Measurements from ENCODE around the gene RGS13.

Gene RGS13

GRCh38 chr1:192654120-192654519 is 18.2 kb downstream of the RGS13 start:
- TF ChIP-seq, protein P1, sequence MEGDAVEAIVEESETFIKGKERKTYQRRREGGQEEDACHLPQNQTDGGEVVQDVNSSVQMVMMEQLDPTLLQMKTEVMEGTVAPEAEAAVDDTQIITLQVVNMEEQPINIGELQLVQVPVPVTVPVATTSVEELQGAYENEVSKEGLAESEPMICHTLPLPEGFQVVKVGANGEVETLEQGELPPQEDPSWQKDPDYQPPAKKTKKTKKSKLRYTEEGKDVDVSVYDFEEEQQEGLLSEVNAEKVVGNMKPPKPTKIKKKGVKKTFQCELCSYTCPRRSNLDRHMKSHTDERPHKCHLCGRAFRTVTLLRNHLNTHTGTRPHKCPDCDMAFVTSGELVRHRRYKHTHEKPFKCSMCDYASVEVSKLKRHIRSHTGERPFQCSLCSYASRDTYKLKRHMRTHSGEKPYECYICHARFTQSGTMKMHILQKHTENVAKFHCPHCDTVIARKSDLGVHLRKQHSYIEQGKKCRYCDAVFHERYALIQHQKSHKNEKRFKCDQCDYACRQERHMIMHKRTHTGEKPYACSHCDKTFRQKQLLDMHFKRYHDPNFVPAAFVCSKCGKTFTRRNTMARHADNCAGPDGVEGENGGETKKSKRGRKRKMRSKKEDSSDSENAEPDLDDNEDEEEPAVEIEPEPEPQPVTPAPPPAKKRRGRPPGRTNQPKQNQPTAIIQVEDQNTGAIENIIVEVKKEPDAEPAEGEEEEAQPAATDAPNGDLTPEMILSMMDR (IDR thresholded peaks at IDR 0.05; ENCODE audit: insufficient read depth, low read depth, low read length, missing control alignments), result no peak
- no peak for DNase-seq (ENCODE audit: low read depth)
- H3K4me3 ChIP-seq (ENCODE audit: low read depth, low read length), result no peak overlapping the region

DNA sequence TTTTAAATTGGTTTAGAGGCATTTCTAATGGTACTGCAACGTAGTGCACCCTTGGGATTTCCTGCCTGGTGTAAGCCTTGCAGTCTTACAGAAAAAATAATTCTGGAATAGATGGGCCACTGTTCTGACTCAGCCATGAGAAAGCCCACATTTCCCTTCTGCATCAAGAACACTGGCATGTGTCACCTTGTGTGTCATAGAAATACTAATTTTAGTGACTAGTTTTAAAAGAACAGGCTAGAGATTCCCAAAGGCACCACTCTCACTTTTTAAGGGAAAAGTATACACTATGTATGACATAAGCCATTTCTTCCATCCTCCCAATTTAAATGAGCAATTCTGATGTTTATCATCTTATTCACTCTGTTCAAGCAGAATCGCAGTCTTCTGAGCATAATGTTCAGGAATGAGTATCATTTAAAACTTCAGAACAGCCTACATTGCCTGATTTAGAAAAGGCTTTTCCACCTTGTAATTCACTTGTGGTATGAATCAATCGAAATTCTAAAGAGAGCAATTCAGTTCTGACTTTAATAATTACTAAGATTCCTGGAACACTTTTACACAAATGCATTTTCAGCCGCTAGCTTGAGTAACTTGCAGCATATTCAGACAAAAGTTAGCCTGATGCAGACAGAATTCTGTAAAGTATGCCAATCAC is 18.8 kb downstream of the RGS13 start:
- no peak overlapping the region for H3K4me3 ChIP-seq (ENCODE audit: low read depth, low read length)
- no peak for DNase-seq (ENCODE audit: low read depth)
- TF ChIP-seq, protein P1 (IDR thresholded peaks at IDR 0.05; ENCODE audit: insufficient read depth, low read depth, low read length, missing control alignments), result no peak

- no peak overlapping the region for H3K4me3 ChIP-seq (ENCODE audit: low read depth, low read length)
- no peak for DNase-seq (ENCODE audit: low read depth)
- TF ChIP-seq, protein P1 (IDR thresholded peaks at IDR 0.05; ENCODE audit: insufficient read depth, low read depth, low read length, missing control alignments), result no peak
Measured at GRCh38 chr1:192657760-192658159, 21.8 kb downstream of the RGS13 start.

DNA sequence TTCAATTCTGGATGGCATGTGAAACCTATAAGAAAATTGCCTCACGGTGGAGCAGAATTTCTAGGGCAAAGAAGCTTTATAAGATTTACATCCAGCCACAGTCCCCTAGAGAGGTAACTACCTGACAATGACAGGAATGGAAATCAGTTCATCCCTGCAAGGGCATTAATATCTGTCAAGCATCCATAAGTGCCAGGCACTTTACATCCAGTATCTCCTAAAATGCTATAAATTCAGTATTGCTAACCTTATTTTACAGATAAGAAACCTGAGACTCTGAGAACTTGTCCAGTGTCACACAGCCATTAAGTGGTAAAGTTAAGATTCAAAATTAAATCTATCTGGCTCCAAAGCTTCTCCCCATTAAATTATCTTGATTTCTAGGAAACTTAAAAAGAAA is 22.3 kb downstream of the RGS13 start:
- DNase-seq (ENCODE audit: low read depth), result no peak
- no peak overlapping the region for H3K4me3 ChIP-seq (ENCODE audit: low read depth, low read length)
- TF ChIP-seq, protein P1 (IDR thresholded peaks at IDR 0.05; ENCODE audit: insufficient read depth, low read depth, low read length, missing control alignments), result no peak

DNA sequence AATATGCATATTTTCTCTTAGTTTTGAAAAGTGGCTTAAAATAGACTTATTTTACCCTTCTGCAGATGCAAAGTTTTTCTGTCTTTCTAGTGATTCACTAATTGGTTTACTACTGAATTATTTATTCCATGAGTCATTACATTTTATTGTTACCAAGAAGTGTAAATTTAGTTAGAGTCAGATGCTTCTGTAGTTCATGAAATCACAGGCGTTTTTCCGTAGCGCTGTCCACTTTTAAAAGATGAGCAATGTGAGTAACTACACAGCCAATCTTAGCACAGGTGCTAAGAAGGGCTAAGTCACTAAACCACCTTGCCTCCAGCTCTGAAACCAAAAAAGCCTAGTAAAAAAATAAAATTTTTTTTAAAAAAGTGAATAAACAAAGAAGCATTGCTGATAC is 24.7 kb downstream of the RGS13 start:
- TF ChIP-seq, protein P1 (IDR thresholded peaks at IDR 0.05; ENCODE audit: insufficient read depth, low read depth, low read length, missing control alignments), result no peak
- no peak for DNase-seq (ENCODE audit: low read depth)
- H3K4me3 ChIP-seq (ENCODE audit: low read depth, low read length), result no peak overlapping the region

DNA sequence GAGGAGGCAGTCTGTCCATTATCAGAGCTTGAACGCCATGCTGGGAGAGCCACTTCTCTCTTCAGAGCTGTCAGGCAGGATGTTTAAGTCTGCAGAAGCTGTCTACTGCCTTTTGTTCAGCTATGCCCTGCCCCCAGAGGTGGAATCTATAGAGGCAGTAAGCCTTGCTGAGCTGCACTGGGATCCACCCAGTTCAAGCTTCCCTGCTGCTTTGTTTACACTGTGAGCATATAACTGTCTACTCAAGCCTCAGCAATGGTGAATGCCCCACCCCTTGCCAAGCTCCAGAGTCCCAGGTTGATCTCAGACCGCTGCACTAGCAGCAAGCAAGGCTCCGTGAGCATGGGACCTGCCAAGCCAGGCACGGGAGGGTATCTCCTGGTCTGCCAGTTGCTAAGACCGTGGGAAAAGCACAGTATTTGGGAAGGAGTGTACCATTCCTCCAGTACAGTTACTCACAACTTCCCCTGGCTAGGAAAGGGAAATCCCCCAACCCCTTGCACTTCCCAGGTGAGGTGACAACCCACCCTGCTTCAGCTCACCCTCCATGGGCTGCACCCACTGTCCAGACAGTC is 32.5 kb downstream of the RGS13 start:
- TF ChIP-seq, protein P1 (IDR thresholded peaks at IDR 0.05; ENCODE audit: insufficient read depth, low read depth, low read length, missing control alignments), result no peak
- H3K4me3 ChIP-seq (ENCODE audit: low read depth, low read length), result no peak overlapping the region
- DNase-seq (ENCODE audit: low read depth), result no peak

- H3K4me3 ChIP-seq (ENCODE audit: low read depth, low read length), result no peak overlapping the region
- TF ChIP-seq, protein P1 (IDR thresholded peaks at IDR 0.05; ENCODE audit: insufficient read depth, low read depth, low read length, missing control alignments), result no peak
- no peak for DNase-seq (ENCODE audit: low read depth)
Measured at GRCh38 chr1:192669174-192669573, 33.2 kb downstream of the RGS13 start.
